B cell (primary cell): Measurements from ENCODE around the gene CEACAM16.

Experiments used
- EZH2 ChIP-seq: IDR thresholded peaks from 2 replicates; pipeline ENCODE4 v1.6.1; 2012; ENCODE audit warnings: borderline replicate concordance, low read depth, mild to moderate bottlenecking, moderate library complexity, low read length; ENCODE audit not compliant: insufficient read depth, poor library complexity, severe bottlenecking
- TF ChIP-seq, protein P1 (sequence below): fragments of 200-600 bp; IDR thresholded peaks from one replicate; pipeline ENCODE4 v1.8.0; 2022; ENCODE audit warnings: antibody characterized with exemption, mild to moderate bottlenecking

GRCh38 chr19:44668985-44669764, 29.8 kb upstream of the CEACAM16 start:
- TF ChIP-seq, protein P1, sequence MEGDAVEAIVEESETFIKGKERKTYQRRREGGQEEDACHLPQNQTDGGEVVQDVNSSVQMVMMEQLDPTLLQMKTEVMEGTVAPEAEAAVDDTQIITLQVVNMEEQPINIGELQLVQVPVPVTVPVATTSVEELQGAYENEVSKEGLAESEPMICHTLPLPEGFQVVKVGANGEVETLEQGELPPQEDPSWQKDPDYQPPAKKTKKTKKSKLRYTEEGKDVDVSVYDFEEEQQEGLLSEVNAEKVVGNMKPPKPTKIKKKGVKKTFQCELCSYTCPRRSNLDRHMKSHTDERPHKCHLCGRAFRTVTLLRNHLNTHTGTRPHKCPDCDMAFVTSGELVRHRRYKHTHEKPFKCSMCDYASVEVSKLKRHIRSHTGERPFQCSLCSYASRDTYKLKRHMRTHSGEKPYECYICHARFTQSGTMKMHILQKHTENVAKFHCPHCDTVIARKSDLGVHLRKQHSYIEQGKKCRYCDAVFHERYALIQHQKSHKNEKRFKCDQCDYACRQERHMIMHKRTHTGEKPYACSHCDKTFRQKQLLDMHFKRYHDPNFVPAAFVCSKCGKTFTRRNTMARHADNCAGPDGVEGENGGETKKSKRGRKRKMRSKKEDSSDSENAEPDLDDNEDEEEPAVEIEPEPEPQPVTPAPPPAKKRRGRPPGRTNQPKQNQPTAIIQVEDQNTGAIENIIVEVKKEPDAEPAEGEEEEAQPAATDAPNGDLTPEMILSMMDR = no peak
- TF ChIP-seq EZH2 = no peak
